Mammary epithelial cell (primary cell): ENCODE results near the gene BRAT1.

Source experiments
- EZH2 ChIP-seq: IDR thresholded peaks from 2 replicates; pipeline ENCODE4 v1.6.1; 2012; ENCODE audit warnings: low read length, inconsistent platforms, borderline replicate concordance
- TF ChIP-seq, protein P1 (sequence below), 2 donors: IDR thresholded peaks in 1 of 2; conservative IDR thresholded peaks in 1 of 2; 2 replicates each; pipeline ENCODE4 v1.5.1; 2011 to 2012; ENCODE audit warnings: inconsistent platforms in 2 of 2, low read length in 2 of 2, mild to moderate bottlenecking in 2 of 2, control low read depth in 1 of 2, low read depth in 1 of 2; ENCODE audit not compliant: insufficient read depth in 1 of 2; ENCODE audit errors: extremely low read depth in 1 of 2

DNA sequence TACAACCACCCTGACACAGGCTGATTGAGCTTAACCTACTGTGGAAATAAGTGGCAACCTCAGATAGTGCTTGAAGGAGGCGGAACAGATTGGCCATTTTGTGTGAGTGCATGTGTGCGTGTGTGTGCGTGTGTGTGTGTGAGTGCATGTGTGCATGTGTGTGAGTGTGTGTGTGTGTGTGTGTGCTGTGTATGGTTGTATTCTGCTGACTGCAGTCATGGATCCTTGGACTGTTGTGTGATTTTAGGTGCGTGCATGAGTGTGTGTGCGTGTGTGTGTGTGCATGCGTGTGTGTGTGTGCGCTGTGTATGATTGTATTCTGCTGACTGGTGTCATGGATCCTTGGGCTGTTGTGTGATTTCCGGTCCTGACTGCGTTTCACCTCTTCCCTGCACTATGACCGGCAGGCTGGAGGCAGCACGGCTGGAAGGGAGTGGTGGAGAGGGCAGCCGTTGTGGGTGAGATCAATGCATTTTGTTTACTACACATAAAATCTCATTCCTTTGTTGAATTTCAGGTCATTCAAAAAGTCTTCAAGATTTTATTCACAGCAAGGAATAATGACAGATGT lies 9.7 kb upstream of the BRAT1 start:
- TF ChIP-seq, protein P1, sequence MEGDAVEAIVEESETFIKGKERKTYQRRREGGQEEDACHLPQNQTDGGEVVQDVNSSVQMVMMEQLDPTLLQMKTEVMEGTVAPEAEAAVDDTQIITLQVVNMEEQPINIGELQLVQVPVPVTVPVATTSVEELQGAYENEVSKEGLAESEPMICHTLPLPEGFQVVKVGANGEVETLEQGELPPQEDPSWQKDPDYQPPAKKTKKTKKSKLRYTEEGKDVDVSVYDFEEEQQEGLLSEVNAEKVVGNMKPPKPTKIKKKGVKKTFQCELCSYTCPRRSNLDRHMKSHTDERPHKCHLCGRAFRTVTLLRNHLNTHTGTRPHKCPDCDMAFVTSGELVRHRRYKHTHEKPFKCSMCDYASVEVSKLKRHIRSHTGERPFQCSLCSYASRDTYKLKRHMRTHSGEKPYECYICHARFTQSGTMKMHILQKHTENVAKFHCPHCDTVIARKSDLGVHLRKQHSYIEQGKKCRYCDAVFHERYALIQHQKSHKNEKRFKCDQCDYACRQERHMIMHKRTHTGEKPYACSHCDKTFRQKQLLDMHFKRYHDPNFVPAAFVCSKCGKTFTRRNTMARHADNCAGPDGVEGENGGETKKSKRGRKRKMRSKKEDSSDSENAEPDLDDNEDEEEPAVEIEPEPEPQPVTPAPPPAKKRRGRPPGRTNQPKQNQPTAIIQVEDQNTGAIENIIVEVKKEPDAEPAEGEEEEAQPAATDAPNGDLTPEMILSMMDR (conservative IDR thresholded peaks at IDR 0.05 in 1 of 2, IDR thresholded peaks at IDR 0.05 in 1 of 2; ENCODE audit: extremely low read depth in 1 of 2, insufficient read depth in 1 of 2, low read depth in 1 of 2, low read length in 2 of 2), result no peak
- no peak for TF ChIP-seq EZH2
